HG03558 (cell line): ENCODE measurements around the gene LRRC66.

Source experiments
- ATAC-seq: cut with Tn5 transposase; IDR thresholded peaks from one replicate; pipeline ENCODE4 v1.9.1; 2021; ENCODE audit warnings: moderate number of reproducible peaks; ENCODE audit not compliant: unreplicated experiment; ENCODE audit errors: extremely low read depth

LRRC66 gene, protein sequence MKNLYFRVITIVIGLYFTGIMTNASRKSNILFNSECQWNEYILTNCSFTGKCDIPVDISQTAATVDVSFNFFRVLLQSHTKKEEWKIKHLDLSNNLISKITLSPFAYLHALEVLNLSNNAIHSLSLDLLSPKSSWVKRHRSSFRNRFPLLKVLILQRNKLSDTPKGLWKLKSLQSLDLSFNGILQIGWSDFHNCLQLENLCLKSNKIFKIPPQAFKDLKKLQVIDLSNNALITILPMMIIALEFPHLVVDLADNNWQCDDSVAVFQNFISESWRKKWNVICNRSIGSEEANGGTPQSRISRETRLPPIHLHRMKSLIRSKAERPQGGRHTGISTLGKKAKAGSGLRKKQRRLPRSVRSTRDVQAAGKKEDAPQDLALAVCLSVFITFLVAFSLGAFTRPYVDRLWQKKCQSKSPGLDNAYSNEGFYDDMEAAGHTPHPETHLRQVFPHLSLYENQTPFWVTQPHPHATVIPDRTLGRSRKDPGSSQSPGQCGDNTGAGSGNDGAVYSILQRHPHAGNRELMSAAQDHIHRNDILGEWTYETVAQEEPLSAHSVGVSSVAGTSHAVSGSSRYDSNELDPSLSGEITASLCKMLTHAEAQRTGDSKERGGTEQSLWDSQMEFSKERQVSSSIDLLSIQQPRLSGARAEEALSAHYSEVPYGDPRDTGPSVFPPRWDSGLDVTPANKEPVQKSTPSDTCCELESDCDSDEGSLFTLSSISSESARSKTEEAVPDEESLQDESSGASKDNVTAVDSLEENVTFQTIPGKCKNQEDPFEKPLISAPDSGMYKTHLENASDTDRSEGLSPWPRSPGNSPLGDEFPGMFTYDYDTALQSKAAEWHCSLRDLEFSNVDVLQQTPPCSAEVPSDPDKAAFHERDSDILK

DNA sequence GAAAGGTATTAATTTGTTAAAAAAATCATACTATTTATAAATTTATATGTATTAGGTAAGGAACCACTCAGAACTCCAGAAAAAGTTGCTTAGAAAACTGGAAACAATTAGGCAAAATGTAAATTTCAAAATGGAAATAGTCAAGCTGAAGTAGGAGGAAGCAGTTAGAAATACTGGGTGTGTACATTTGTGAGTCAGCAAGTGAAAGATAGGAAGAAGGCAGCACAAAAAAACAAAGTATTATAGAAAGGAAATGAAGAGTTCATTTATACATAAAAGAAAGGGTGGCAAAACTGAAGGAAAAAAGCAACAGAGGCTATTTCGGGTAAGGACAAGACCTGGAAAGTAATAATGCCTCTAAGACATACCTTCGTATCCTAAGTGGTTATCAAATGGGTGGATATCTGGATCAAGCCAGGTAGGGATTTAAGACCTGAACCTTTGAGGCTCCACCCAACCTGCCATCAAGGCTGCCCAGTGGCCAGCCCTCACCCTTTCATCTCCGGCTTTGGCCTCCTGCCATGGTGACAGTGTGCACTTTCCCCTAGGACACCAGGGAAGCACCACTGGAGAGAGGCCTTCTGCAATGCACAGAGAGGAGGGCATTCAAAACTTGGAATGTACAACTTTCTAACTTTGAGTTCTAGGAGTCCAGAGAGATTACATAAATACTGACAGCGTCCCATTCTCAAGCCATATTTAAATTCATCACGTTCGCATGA is at the start of gene LRRC66:
TSS of gene LRRC66 (minus strand) at position 428 of the 722 bp plus-strand sequence. CDS start 2,750 bp downstream, outside the sequence.
- ATAC-seq, result no peak

DNA sequence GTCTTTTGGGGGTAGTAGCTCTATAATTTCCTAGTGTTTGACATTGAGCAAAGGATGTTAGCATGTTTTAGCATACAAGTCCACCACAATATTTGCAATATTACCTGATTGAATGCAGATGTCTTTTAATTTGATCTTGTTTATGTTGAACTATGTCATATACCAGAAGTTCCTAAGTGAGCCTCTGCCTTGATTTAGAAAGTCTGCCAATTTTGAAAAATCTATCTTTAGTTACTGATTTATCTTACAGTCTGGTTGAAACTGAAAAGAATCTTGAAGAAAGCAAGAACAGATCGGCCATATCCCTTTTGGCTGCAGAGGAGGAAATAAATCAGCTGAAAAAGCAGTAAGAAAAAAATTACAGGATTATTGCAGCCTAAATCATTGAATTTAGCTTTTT is 49.4 kb upstream of the LRRC66 start:
- ATAC-seq, result no peak

- no peak for ATAC-seq
Observed at GRCh38 chr4:52059372-52059771, 39.2 kb upstream of the LRRC66 start.

DNA sequence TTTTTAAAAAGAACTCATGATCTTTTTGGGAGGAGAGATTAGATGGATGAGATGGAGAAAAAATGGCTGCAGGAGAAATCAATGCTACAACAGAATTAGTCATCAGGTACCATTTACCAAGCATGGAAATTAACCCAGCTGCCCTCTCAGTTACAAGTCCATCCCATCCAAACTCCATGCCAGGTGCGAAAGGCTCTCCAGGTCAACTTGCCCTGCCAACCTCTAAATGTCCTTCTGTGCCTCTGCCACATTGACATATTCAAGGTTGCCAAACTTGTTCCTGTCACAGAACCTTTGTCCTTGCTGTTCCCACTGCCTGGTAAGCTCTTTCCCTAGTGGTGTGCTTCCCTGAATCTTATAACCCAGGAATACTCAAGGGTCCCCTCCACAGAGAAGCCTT is 38.1 kb upstream of the LRRC66 start:
- ATAC-seq, result no peak

DNA sequence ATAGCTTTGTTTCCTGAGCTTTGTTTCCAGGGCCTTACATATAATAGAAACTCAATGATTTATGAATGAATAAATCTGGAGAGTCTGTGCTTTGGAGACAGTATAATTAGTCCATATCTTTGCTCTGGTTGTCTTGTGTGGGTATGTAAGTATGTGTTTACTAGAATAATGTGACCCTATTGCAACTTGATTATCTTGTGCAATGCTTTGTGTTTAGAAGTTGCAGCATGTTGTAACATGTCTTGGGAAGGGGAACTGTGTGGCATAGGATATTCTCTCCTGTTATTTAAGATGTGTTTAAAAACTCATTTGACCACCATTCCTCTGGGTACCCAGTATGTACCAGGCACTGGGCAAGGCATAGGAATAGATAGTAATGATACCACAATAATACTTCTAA is 37.0 kb upstream of the LRRC66 start:
- ATAC-seq, result no peak

DNA sequence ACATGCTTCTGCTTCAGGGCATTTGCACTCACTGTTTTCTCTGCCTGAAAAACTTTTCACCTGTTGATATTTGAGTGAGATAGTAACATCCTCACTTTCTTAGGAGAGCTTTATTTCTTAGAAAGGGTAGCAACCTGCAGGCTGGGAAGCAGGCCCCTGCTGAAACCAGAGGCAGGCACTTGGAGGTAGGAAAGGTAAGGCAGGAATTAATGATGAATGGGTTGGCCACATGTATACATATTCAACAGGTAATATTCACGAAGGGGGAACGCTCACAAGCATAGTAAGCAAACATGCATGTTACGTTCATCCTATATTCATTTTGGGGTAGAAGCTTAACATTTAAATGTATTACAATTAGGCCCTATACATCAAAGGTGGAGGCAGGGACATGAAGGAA is 34.1 kb upstream of the LRRC66 start:
- no peak for ATAC-seq

DNA sequence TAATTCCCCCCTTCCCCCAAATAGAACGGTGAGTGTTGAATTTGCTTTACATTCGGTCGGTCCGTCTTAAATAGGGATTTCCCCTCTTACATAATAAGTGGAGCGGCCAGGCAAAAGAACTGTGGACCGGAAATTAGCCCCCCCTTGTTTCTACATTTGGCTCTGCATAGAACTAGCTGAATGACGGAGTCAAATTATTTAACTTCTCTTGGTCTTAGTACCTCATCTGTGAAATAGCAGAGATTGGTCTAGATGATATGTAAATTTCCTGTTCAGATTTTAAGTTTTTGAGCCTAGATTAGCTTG is 32.3 kb upstream of the LRRC66 start:
- peak; percentile 61 for ATAC-seq

GRCh38 chr4:52051615-52052474 is 31.7 kb upstream of the LRRC66 start:
- no peak for ATAC-seq

- no peak for ATAC-seq
Observed at GRCh38 chr4:52051213-52051614, 31.1 kb upstream of the LRRC66 start, which contains the start of gene SPATA18. SPATA18 (plus strand) TSS chr4:52051304; CDS start chr4:52051705, 401 bp downstream.

DNA sequence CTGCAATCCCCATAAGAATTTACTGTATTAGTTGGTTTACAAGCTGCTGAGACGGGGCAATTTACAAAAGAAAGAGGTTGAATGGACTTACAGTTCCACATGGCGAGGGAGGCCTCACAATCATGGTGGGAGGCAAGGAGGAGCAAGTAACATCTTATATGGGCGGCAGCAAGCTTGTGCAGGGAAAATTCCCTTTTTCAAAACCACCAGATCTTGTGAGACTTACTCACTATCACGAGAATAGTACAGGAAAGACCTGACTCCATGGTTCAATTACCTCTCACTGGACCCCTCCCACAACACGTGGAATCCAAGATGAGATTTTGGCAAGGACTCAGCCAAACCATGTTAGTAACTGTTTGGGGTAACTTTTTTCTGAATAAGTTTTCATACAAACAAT is 29.1 kb upstream of the LRRC66 start:
- no peak for ATAC-seq

- no peak for ATAC-seq
Observed at GRCh38 chr4:52045028-52045427, 24.9 kb upstream of the LRRC66 start.

DNA sequence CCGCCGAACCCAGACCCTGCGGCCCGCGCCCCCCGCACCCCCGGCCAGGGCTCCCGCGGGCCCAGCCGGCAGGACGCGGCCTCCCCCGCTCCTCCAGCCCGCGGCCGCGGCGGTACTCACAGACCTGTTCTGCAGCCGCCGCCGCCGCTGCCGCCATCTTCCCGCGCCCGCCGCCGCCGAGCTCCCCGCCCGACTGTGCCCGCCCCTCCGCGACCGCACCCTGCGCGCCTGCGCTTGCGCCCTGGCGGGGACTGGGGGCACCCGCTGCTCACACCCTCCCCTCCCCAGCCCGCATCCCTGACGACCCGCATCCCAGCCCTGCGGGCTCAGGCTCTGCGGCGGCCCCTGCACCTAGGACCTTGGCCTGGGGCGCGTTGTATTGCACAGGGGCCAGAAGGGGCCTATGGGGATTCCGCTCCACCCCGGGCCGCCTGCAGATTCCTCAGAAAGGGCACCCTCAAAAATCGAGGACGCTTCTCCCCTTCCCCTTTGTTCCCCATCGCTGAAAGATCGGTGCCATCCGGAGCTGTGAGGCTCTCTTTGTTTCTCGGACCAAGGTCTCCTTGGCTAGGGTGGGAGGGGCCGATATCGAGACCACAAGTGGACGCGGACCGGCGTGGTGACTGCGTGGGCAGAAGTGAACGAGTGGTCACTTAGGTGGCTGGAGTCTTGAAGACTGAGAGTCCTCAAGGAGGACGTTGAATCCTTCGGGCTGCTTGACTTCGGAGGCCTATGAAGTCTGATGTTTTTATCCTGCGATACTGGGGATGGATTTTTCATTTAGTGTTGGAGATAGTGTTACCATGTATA is 18.1 kb upstream of the LRRC66 start, which contains the start of gene SGCB:
TSS of gene SGCB (minus strand) at position 197 of the 810 bp plus-strand sequence. CDS start at position 157, 40 bp downstream.
- ATAC-seq, result peak; percentile 53

DNA sequence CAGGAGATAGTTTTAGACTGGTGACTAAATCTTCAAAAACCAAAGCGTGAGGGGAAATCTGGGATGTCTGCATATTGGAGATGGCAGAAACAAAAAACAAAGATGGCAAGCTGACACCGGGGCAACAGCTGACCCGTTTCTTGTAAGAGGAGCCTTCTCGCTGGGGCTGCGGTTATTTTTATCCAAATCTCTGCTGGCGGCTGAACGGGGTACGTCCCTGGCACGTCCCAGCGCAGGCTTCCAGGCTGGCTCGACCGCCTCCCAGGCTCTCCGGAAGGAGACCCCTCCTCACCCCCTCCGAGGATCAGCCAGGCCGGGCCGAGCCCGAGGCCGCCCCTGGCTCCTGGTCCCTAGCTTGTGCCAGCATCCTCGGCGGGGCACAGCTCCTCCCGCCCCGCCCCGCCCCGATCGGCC is 17.5 kb upstream of the LRRC66 start:
- ATAC-seq, result peak; percentile 27

- no peak for ATAC-seq
Observed at GRCh38 chr4:52036886-52037530, 16.8 kb upstream of the LRRC66 start.

GRCh38 chr4:52035190-52035589 is 15.0 kb upstream of the LRRC66 start:
- ATAC-seq, result no peak

DNA sequence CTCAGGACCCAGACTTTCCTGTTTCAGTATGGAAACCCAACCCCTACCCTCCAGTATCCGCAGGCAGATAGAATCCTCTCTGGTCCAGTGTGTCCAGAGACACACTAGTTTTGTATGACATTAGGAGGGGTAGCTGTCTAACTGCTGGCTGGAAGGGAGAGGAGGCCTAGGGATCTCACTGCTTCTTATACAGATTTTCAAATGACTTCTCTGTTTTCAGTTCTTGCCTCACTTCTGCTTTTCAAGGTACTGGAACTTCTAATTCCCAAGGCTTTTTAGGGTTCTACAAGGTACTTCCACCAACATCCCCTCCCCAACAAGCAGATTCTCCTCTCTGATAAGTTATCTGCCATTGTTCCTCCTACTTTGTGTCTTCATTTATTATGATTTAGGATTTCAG is 11.8 kb upstream of the LRRC66 start:
- ATAC-seq, result no peak

GRCh38 chr4:52028970-52029369 is 8.8 kb upstream of the LRRC66 start:
- ATAC-seq, result no peak

GRCh38 chr4:52017814-52018213 is 2.3 kb downstream of the LRRC66 start:
- ATAC-seq, result no peak
